COR-L47 (cell line): ENCODE data around the gene ZNF648.
"Not testable (repeated sequence)": the region's sequence is repeated elsewhere in the genome, so short reads cannot be mapped to it uniquely, and the experiment has no call there.

ENCODE experiments used
- DNase-seq: peaks from one replicate; lab custom pipeline; 2025; lab: John Stamatoyannopoulos, UW

The ZNF648 gene

DNA sequence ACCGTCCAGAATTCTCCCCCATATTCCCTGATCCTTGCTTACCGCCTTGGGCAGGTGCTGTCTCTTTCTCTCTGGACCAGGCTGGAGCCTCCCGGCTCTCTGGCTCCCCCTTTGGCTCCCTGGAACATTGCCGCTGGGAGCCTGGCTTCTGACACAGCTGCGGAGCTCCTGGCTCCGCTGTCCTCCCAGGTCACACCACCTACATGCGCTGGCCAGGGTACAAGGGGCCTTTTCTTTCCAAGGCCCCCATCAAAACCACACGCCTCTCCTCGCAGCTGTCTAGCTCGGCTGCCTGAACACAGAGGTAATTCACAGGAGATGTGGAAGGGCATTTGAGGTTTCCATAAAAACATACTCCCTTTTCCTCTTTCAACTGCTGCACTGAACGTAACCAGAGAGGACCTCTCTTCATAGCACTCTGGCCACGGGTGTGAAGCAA lies 7.5 kb upstream of the ZNF648 start:
- peak; percentile 58 for DNase-seq

GRCh38 chr1:182066934-182067333 lies 5.4 kb upstream of the ZNF648 start:
- no peak for DNase-seq

DNA sequence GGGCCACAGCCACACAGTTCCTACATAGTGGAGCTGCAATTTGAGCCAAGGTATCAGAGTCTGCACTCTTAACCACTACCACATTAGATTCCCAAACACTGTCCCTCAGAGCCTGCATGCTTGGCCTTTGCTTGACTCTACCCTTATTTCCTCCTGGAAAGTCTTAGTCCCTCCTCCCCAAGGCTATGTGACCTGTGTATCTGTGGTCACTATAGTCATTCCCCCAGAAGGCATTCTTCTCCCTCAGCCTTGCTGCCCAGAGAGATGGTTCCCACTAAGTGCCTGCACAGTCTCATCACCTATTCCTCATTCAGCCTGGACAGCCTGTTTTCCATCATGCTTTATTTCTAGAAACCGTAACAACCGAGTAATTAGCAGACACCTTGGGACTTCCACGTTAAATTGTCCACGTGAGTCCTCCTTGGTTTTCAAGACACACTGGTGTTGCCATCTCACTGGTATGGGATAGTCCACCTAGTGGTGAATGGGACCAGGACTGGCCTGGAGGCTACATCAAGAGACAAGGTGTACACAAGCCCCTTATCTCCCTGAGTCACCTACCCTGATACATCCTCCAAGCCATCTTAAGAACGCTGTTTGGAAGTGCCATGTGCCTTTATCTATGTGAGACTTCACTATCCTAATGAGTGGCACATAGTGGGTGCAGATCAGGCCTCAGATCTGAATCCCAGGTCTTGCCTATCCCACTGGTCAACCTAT lies 3.8 kb upstream of the ZNF648 start:
- no peak for DNase-seq

GRCh38 chr1:182064611-182065010 lies 3.1 kb upstream of the ZNF648 start:
- no peak for DNase-seq

DNA sequence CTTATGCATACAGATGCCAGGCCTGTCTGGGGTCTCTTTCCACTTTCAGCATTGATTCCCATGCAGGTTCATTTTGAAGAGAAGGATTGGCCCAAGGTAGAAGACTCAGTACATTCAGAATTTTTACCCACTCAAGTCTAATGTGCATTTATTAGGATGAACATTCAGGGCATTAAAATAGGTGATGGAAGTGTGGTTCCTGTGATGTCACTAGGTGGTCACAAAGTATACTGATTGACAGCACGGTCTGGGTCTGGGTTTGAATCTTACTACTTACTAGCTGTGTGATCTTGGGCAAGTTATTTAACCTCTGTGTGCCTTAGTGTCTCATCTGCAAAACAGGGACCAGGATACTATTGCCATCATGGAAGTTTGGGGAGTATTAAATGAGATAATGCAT lies 711 bp upstream of the ZNF648 start:
- no peak for DNase-seq

DNA sequence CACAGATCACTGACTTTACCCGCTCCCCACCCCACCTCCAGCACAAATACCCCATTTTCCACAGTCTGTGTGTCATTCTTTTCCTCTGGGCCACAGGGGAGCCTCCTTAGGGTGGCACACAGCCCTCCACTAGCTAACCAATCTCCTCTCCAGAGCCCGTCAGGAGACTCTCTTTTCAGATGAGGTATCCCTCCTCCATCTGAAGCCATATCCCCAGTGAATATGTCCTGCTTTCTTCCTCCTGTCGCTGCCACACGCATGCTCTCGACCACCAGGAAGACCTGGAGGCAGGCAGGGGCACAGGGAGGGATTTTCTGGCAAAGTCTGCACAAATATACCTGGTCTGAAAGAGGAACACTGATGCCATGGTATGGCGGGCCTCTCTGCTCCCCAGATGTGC lies 635 bp downstream of the ZNF648 start:
- DNase-seq = no peak

- DNase-seq = no peak
Measured at GRCh38 chr1:182059936-182060335, 1.6 kb downstream of the ZNF648 start.

GRCh38 chr1:182056601-182057366 lies 4.7 kb downstream of the ZNF648 start:
- no peak for DNase-seq

- peak; percentile 58 for DNase-seq
Measured at GRCh38 chr1:182054698-182055326, 6.7 kb downstream of the ZNF648 start.

GRCh38 chr1:182052355-182052754 lies 9.2 kb downstream of the ZNF648 start:
- DNase-seq = no peak

GRCh38 chr1:182051938-182052337 lies 9.6 kb downstream of the ZNF648 start:
- no peak for DNase-seq

DNA sequence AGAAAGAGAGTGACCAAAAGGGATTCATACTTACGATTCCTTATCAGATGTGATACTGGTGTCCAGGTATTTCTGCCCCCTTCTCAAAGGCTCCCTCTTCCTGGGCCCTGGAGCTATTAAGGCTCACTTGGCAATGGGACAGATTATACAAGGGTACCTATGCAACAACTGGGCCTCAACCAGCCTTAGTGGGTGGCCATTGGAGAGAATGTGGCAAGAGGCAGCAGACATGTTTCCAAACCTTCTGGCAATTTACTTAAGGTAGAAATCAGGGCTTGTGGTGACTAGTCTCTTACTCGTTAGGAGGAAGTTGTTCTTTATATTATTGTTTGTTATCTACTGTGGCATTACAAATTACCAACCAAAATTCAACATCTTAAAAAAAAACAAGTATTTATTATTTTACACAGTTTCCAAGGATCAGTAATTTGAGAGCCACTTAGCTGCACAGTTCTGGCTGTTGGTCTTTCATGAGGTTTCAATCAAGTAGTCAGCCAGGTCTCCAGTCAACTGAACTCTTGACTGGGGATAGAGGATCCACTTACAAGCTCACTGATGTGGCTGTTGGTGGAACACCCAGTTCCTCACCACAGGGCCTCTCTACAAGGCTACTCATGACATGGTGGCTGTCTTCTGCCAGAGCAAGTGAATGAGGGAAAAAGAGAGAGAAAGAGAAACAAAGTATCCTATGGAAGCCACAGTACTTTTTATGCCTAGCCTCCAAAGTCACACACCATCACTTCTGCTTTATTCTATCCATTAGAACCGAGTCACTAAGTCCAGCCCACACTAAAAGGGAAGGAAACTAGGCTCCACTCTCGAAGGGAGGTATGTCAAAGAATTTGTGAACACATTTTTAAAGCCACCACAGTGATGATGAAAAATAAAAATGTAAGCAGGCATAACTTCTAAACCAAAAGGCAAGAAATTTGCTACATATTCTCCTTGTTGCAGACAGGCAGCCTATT lies 10.7 kb downstream of the ZNF648 start:
- no peak for DNase-seq

- DNase-seq = no peak
Measured at GRCh38 chr1:182048562-182048961, 12.9 kb downstream of the ZNF648 start.

GRCh38 chr1:182046763-182047162 lies 14.7 kb downstream of the ZNF648 start:
- DNase-seq = no peak

- not testable (repeated sequence) for DNase-seq
Measured at GRCh38 chr1:182045481-182045880, 16.0 kb downstream of the ZNF648 start.

DNA sequence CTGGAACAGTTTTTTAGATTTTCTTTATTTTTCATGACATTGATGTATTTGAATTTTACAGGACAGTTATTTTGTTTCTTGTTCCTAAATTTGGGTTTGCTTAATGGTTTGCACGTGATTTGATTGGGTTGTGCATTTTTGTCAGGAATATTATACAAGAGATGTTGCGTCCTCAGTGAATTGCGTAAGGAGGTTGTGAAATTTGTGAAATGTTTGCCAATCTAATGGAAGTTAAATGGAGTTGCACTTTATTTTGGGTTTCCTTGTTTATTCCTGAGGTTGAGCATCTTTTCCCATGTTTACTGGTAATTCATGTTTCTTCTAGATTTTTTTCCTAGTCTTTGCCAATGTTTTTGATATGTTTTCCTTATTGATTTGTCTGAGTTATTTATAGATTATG lies 19.9 kb downstream of the ZNF648 start:
- no peak for DNase-seq

- no peak for DNase-seq
Measured at GRCh38 chr1:182038220-182038619, 23.3 kb downstream of the ZNF648 start.

DNA sequence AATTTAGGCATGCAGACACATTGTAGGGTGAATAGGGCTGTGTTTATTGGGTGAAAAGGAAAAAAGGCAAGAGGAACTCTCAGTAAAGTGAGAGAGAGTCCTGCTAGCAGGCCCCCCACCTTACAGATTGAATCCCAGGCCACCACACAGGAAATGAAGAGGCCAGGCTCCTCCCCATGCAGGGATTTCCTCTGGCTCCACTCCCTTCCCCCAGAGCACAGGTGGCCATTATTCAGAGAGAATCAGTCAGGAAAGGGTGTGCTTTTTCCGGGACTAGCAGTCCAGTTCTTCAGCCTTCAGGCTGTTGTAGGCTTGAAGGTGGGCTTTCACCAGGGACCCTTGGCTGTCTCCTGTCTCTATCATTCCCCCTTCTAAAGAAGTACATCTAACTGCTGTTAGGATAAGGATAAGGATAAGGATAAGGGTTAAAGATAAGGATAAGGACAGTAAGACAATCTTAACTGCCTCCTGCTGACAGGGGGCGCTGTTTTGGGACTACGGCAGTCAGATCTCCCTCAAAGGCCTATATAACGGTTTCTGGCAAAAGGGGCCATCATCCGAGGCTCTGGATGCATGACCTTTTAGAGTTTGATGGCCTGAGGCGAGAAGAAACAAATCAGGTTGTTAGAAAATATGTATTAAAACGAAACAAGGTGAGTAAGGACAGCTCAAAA lies 26.3 kb downstream of the ZNF648 start:
- no peak for DNase-seq

GRCh38 chr1:182032251-182032650 lies 29.3 kb downstream of the ZNF648 start:
- DNase-seq = no peak

GRCh38 chr1:182029379-182030331 lies 31.9 kb downstream of the ZNF648 start:
- peak; percentile 96 for DNase-seq
